HCT116 (cell line): ENCODE measurements around the gene GALNT16. TPM values are rescaled to one million over a fixed set of nuclear protein-coding genes. Genes with fewer than 3 reads are reported as not detected.
A peak's percentile ranks its signal among the peaks of the same experiment; 100 is the strongest.

ENCODE experiments used
- ATAC-seq: fragments of 200-7000 bp; cut with Tn5 transposase; 2 replicates; pipeline ENCODE4 v1.9.1; 2020; ENCODE audit warnings: mild to moderate bottlenecking, moderate library complexity
- BruUV-seq: library from RNA; stranded (reverse); fragments of 400-500 nt; replicated peaks from 2 replicates; lab custom pipeline; 2021; lab: Mats Ljungman, UMichigan
- CTCF ChIA-PET: fragments of 300-600 bp; sonication (Branson Sonifier 250); formaldehyde crosslinking; loops from one replicate; lab custom pipeline; 2021; ENCODE audit warnings: antibody characterized with exemption; lab: Charles Lee
- POLR2A ChIA-PET: fragments of 300-600, 350-600 bp; sonication (Branson Sonifier 250); formaldehyde crosslinking; loops from one replicate; lab custom pipeline; 2021; ENCODE audit warnings: antibody characterized with exemption; lab: Charles Lee
- RAD21 ChIA-PET, 2 experiments: fragments of 300-600 bp; sonication (Branson Sonifier 250); formaldehyde crosslinking; loops; one replicate each; lab custom pipeline; 2023; ENCODE audit warnings: low total read pairs in 2 of 2; ENCODE audit not compliant: uncharacterized antibody in 2 of 2, unreplicated experiment in 2 of 2, low non-redundant PET in 1 of 2; lab: Charles Lee
- DNase-seq: peaks from one replicate; pipeline ENCODE4 v3.0.0-alpha.2; 2010; ENCODE audit warnings: low read depth, low spot score
- H2AFZ ChIP-seq: fragments of 200-600 bp; shearing (Covaris generic), sonication (generic); 2 replicates; pipeline ENCODE4 v1.6.1; 2017; ENCODE audit warnings: low read depth, mixed run types, mixed read lengths, antibody characterized with exemption, low read length; ENCODE audit not compliant: poor library complexity, severe bottlenecking
- H3K27ac ChIP-seq: 2 replicates; pipeline ENCODE4 v1.5.1; 2012; ENCODE audit warnings: low read depth, low read length
- H3K27me3 ChIP-seq: fragments of 200-600 bp; sonication (generic); 2 replicates; pipeline ENCODE4 v1.6.1; 2016; ENCODE audit warnings: mixed run types, low read length, mixed read lengths; ENCODE audit not compliant: insufficient read depth
- H3K36me3 ChIP-seq, 2 experiments: fragments of 200-500 bp in 1 of 2; fragments of 200-600 bp in 1 of 2; sonication (Bioruptor generic) in 1 of 2; sonication (generic) in 1 of 2; 2 replicates each; pipeline versions ENCODE4 v1.5.1 to v1.6.1; 2014 to 2016; ENCODE audit warnings: low read length in 2 of 2, inconsistent platforms in 1 of 2, mixed read lengths in 1 of 2, mixed run types in 1 of 2; ENCODE audit not compliant: insufficient read depth in 2 of 2, control insufficient read depth in 1 of 2
- H3K4me1 ChIP-seq, 2 experiments: fragments of 200-600 bp in 1 of 2; sonication (generic) in 1 of 2; 2 replicates each; pipeline versions ENCODE4 v1.5.1 to v1.6.1; 2012 to 2017; ENCODE audit warnings: low read length in 2 of 2, inconsistent platforms in 1 of 2, mild to moderate bottlenecking in 1 of 2, mixed read lengths in 1 of 2, mixed run types in 1 of 2, moderate library complexity in 1 of 2; ENCODE audit not compliant: insufficient read depth in 2 of 2, control insufficient read depth in 1 of 2
- H3K4me2 ChIP-seq: fragments of 200-600 bp; sonication (generic); 2 replicates; pipeline ENCODE4 v1.6.1; 2017; ENCODE audit warnings: mixed run types, low read length, mixed read lengths
- H3K4me3 ChIP-seq, 2 experiments: fragments of 200-600 bp in 1 of 2; sonication (generic) in 1 of 2; replicated peaks in 1 of 2; 2 replicates each; pipeline ENCODE4 v1.5.1; 2011 to 2016; ENCODE audit warnings: low read length in 2 of 2, control low read depth in 1 of 2, low read depth in 1 of 2, mild to moderate bottlenecking in 1 of 2, mixed read lengths in 1 of 2, mixed run types in 1 of 2
- H3K79me2 ChIP-seq: fragments of 200-600 bp; sonication (generic); 2 replicates; pipeline ENCODE4 v1.6.1; 2017; ENCODE audit warnings: mild to moderate bottlenecking, mixed run types, low read length, moderate library complexity, mixed read lengths; ENCODE audit not compliant: insufficient read depth
- H3K9ac ChIP-seq: fragments of 200-600 bp; sonication (generic); 2 replicates; pipeline ENCODE4 v1.6.1; 2016; ENCODE audit warnings: low read length, mixed read lengths
- H3K9me2 ChIP-seq: fragments of 200-600 bp; sonication (generic), shearing (Covaris generic); 2 replicates; pipeline ENCODE4 v1.6.1; 2017; ENCODE audit warnings: mixed run types, mild to moderate bottlenecking, moderate library complexity; ENCODE audit not compliant: insufficient read depth
- H3K9me3 ChIP-seq, 2 experiments: fragments of 200-500 bp in 1 of 2; fragments of 200-600 bp in 1 of 2; sonication (Bioruptor generic) in 1 of 2; sonication (generic) in 1 of 2; 2 replicates each; pipeline ENCODE4 v1.6.1; 2014 to 2017; ENCODE audit warnings: low read length in 2 of 2, mixed read lengths in 2 of 2, inconsistent platforms in 1 of 2, low read depth in 1 of 2, mild to moderate bottlenecking in 1 of 2, mixed run types in 1 of 2, moderate library complexity in 1 of 2; ENCODE audit not compliant: control insufficient read depth in 1 of 2, insufficient read depth in 1 of 2
- H4K20me1 ChIP-seq: fragments of 200-600 bp; sonication (generic), shearing (Covaris generic); 2 replicates; pipeline ENCODE4 v1.6.1; 2017; ENCODE audit warnings: mixed run types, mild to moderate bottlenecking, moderate library complexity; ENCODE audit not compliant: insufficient read depth
- CBX3 ChIP-seq: IDR thresholded peaks from 2 replicates; pipeline ENCODE4 v1.6.1; 2012; ENCODE audit warnings: low read depth
- CEBPB ChIP-seq: IDR thresholded peaks from 2 replicates; pipeline ENCODE4 v1.6.1; 2012; ENCODE audit warnings: low read depth
- ELF1 ChIP-seq: IDR thresholded peaks from 2 replicates; pipeline ENCODE4 v1.6.1; 2012; ENCODE audit warnings: low read depth, borderline replicate concordance
- EZH2 ChIP-seq: fragments of 200-600 bp; sonication (generic); IDR thresholded peaks from 2 replicates; pipeline ENCODE4 v1.6.1; 2017; ENCODE audit warnings: antibody characterized with exemption, mixed run types
- POLR2A ChIP-seq: IDR thresholded peaks from 2 replicates; pipeline ENCODE4 v1.7.0; 2011; ENCODE audit warnings: borderline replicate concordance; ENCODE audit not compliant: insufficient read depth, insufficient read length; ENCODE audit errors: extremely low read depth
- POLR2AphosphoS5 ChIP-seq: IDR thresholded peaks from 2 replicates; pipeline ENCODE4 v1.6.1; 2011; ENCODE audit warnings: mild to moderate bottlenecking, low read depth, low read length, moderate library complexity
- RAD21 ChIP-seq: IDR thresholded peaks from 2 replicates; pipeline ENCODE4 v1.6.1; 2012; ENCODE audit warnings: low read depth, mild to moderate bottlenecking
- REST ChIP-seq: IDR thresholded peaks from 2 replicates; pipeline ENCODE4 v1.6.1; 2012; ENCODE audit warnings: low read depth
- YY1 ChIP-seq: IDR thresholded peaks from 2 replicates; pipeline ENCODE4 v1.6.1; 2011; ENCODE audit warnings: low read length, low read depth, moderate library complexity, mild to moderate bottlenecking; ENCODE audit not compliant: insufficient replicate concordance; ENCODE audit errors: extremely low read depth
- intact Hi-C: fragments of 100-400 bp; cut with micrococcal nuclease; formaldehyde crosslinking; loops from 2 replicates; pipeline ENCODE4 v1.10.0; 2022
- total RNA-seq: library from RNA; stranded (reverse); gene quantifications from one replicate; pipeline ENCODE4 v1.2.1, GENCODE V29; 2021; ENCODE audit not compliant: unreplicated experiment

GALNT16 gene
- total RNA-seq, 1 experiment from 2014 or later = 0.32 TPM

GRCh38 chr14:69291396-69291795, 31.4 kb downstream of the GALNT16 start:
- Histone ChIP-seq H4K20me1 (no peaks in the 10 kb centered on the region), H2AFZ (no peak overlapping the region), H3K4me1 (peaks cover 0 to 7% of the 10 kb centered on the region in 2 experiments; a peak in 1 of 4 replicates), H3K4me2 (no peak overlapping the region), H3K9ac (no peak overlapping the region), H3K27me3 (no peaks in the 10 kb centered on the region), H3K27ac (no peak overlapping the region), H3K4me3 (no peak overlapping the region), H3K9me3 (no peaks in the 10 kb centered on the region), H3K36me3 (no peaks in the 10 kb centered on the region), H3K79me2 (no peaks in the 10 kb centered on the region), H3K9me2 (no peaks in the 10 kb centered on the region)
- ChIA-PET POLR2A (no interaction called here), CTCF (no interaction called here), RAD21 (no interaction called here)
- intact Hi-C loops = no loop called here
- ATAC-seq (no peak), DNase-seq (no peak)
- TF ChIP-seq CEBPB = no peak
- no peak for TF ChIP-seq CBX3
- TF ChIP-seq YY1 = no peak
- no TSS peak for BruUV-seq

- ATAC-seq (peak; percentile 45), DNase-seq (no peak)
- Histone ChIP-seq H3K27me3 (no peaks in the 10 kb centered on the region), H3K4me2 (no peak overlapping the region), H3K36me3 (no peaks in the 10 kb centered on the region), H3K79me2 (no peaks in the 10 kb centered on the region), H3K9me3 (no peaks in the 10 kb centered on the region), H3K4me1 (peaks cover 0 to 7% of the 10 kb centered on the region in 2 experiments; a peak in 1 of 4 replicates), H3K4me3 (no peak overlapping the region), H4K20me1 (no peaks in the 10 kb centered on the region), H3K9me2 (no peaks in the 10 kb centered on the region), H2AFZ (no peak overlapping the region), H3K9ac (no peak overlapping the region), H3K27ac (no peak overlapping the region)
- BruUV-seq = no TSS peak
- intact Hi-C loops = no loop called here
- TF ChIP-seq EZH2 = no peak
- TF ChIP-seq ELF1 = no peak
- TF ChIP-seq RAD21 = no peak
- TF ChIP-seq POLR2AphosphoS5 = no peak
- no peak for TF ChIP-seq REST
- no peak for TF ChIP-seq POLR2A
- CTCF ChIA-PET = no interaction called here
- RAD21 ChIA-PET = no interaction called here
- POLR2A ChIA-PET = no interaction called here
These were observed 32.1 kb downstream of the GALNT16 start for GRCh38 chr14:69291891-69292561.
